Motor neuron (in vitro differentiated cells): ENCODE measurements around the gene AQP4. TPM values are rescaled to one million over a fixed set of nuclear protein-coding genes. Genes with fewer than 3 reads are reported as not detected.
A peak's percentile ranks its signal among the peaks of the same experiment; 100 is the strongest.

ENCODE experiments used
- ATAC-seq, 8 experiments: fragments of 200-7000 bp; cut with Tn5 transposase; replicated peaks in 6 of 8; 2 replicates each; pipeline ENCODE4 v1.8.0; 2021; ENCODE audit warnings: mild to moderate bottlenecking in 8 of 8, moderate library complexity in 8 of 8
- H3K27ac ChIP-seq, 2 donors: fragments of 250-450 bp; sonication (Bioruptor Pico); 2 replicates each; pipeline ENCODE4 v1.9.0; 2021; ENCODE audit warnings: antibody characterized with exemption in 2 of 2, mild to moderate bottlenecking in 2 of 2, moderate library complexity in 1 of 2
- H3K4me1 ChIP-seq, 2 donors: fragments of 250-450 bp; sonication (Bioruptor Pico); replicated peaks in 1 of 2; 2 replicates each; pipeline ENCODE4 v1.6.1; 2021; ENCODE audit warnings: antibody characterized with exemption in 2 of 2, mild to moderate bottlenecking in 2 of 2, moderate library complexity in 1 of 2
- H3K4me3 ChIP-seq, 5 donors: fragments of 250-450 bp; sonication (Bioruptor Pico); 2 replicates each; pipeline ENCODE4 v1.9.0; 2021; ENCODE audit warnings: antibody characterized with exemption in 5 of 5, mild to moderate bottlenecking in 5 of 5, moderate library complexity in 4 of 5
- WGBS, 10 experiments: fragments of 450-650 bp; shearing (Covaris generic); methylation state at CpG; one replicate each; pipeline ENCODE4 v1.0.0; 2022; 5-methylcytosine and 5-hydroxymethylcytosine counted together
- in situ Hi-C, 9 experiments: fragments of 400-800 bp; cut with MboI; loops; one replicate each; pipeline ENCODE4 v1.15.0; 2021; ENCODE audit warnings: low sequenced_read_pairs in 9 of 9, low pct_unique_long_range_greater_than_20kb in 2 of 9; ENCODE audit not compliant: unreplicated experiment in 9 of 9
- total RNA-seq, 8 experiments: library from RNA; unstranded; fragments of 300-600 nt; gene quantifications; 2 replicates each; pipeline versions ENCODE4 v1.2.3 to v1.2.4, GENCODE V29; 2022

AQP4 gene
- total RNA-seq, 8 experiments from 2014 or later = 0.05 to 63.2 (median 0.16) TPM; not detected in 2

DNA sequence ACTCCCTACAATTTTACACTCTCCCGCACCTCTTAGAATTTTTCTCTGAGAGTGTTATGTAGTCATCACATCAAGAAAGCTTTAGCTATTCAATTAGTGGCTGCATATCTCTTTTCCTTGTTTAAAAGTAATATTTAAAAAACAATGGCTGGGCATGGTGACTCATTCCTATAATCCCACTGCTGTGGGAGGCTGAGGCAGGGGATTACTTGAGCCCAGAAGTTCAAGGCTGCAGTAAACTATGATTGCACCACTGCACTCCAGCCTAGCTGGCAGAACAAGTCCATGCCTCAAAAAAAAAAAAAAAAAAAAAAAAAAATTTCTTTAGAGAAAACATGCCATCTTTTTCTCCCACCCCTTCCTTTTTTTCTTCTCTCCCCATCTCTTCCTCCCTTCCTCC is 44.3 kb downstream of the AQP4 start:
- no peak overlapping the region for H3K4me3 ChIP-seq
- no peaks in the 10 kb centered on the region for H3K4me1 ChIP-seq
- WGBS, 10 experiments = 17 to 100% (median 100%) methylated on average over 1 of the region's 1 CpG; no CpG with 5 or more reads in 5 of the 10 experiments
- in situ Hi-C loops = no loop called here
- no peak for ATAC-seq
- no peak overlapping the region for H3K27ac ChIP-seq

DNA sequence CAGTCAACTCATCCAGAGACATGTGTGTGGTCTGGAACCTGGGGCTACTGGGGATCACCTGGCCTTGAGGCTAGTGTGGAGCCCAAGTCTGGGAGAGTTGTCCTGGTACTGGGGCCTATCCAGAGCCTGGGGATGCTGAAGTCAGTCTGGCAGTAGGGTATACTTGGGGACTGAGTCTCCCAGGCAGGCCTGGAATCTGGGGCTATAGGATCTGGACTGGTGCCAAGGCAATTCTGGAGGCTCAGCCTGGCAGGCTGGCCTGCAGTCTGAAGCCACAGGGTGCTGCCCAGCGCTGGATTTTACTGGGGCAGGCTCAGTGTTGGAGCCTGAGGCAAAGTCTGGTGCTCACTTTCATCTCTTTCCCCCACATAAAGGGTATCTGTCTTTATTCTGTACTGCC is 46.5 kb downstream of the AQP4 start:
- ATAC-seq = no peak
- no peaks in the 10 kb centered on the region for H3K4me1 ChIP-seq
- WGBS, 10 experiments = 0 to 83% (median 20%) methylated on average over 1 of the region's 1 CpG; no CpG with 5 or more reads in 5 of the 10 experiments
- no peak overlapping the region for H3K4me3 ChIP-seq
- in situ Hi-C loops = no loop called here
- no peak overlapping the region for H3K27ac ChIP-seq

DNA sequence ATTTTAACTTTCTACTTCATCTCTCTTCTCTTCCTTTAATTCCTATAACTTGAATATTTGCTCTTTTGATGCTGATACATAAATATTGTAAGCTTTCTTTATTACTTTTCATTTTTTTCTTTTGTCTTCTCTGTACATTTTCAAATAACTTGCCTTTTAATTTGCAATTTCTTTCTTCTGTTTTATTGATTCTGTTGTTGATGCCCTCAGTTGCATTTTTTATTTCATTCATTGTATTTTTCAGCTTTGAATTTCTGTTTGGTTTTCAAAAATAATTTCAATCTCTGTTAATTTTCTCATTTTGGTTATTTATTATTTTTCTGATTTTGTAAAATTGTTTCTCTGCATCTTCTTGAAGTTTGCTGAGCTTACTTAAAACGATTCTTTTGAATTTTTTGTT is 47.0 kb downstream of the AQP4 start:
- Histone ChIP-seq H3K4me1 (no peaks in the 10 kb centered on the region), H3K4me3 (no peak overlapping the region), H3K27ac (no peak overlapping the region)
- no peak for ATAC-seq
- WGBS, 10 experiments = 0 to 70% (median 40%) methylated on average over 1 of the region's 1 CpG
- in situ Hi-C loops = no loop called here

DNA sequence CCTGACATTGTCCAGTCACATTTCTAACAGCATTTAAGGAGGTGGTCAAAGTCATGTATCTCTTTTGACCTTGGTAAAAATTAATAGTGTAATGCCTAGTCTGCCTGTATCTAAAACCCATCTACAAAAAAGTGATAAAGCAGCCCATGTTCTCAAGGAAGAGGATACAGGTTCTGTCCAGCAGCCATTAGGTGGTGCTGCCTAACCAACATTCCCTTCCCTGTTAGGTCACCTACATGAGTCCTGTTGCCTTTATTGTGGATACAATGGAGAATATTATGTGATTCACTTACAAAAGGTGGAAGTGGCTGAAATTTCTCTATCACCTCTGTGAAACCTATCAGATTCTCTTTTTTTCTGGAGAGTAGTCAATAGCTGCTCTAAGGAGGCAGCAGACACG is 52.5 kb downstream of the AQP4 start:
- in situ Hi-C loops = no loop called here

DNA sequence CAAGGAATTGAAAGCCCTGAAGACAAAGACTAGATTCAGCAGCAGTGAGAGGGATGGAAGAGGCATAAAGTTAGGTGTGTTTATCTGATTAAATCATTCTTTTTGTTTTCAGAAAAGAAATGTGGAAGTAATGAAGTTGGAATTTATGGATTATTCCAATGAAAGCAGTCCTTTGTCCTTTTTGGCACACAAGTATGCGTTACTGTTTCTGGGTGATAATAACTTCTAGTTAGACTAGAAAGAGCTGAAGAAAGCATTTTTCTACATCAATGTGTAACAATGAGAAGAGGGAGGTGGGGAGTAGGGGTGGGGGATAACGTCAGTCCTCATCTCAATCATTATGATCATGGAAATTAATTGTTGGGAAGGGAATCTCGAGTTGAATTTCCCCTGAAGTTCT is 53.0 kb downstream of the AQP4 start:
- in situ Hi-C loops = no loop called here
- 25 to 100% (median 77%) methylated on average over 1 to 3 of the region's 3 CpGs for WGBS, 10 experiments
- ATAC-seq = no peak
- Histone ChIP-seq H3K4me1 (no peaks in the 10 kb centered on the region), H3K4me3 (no peak overlapping the region), H3K27ac (no peak overlapping the region)

More for the DNA sequence above, 52.5 kb downstream of the AQP4 start:
- H3K27ac ChIP-seq = no peak overlapping the region
- WGBS, 10 experiments = 0 to 100% (median 30%) methylated on average over 1 of the region's 1 CpG; no CpG with 5 or more reads in 3 of the 10 experiments
- H3K4me1 ChIP-seq = no peaks in the 10 kb centered on the region
- no peak overlapping the region for H3K4me3 ChIP-seq
- ATAC-seq = peak in 7 of 8 experiments; percentile 33 to 91 (median 43)

DNA sequence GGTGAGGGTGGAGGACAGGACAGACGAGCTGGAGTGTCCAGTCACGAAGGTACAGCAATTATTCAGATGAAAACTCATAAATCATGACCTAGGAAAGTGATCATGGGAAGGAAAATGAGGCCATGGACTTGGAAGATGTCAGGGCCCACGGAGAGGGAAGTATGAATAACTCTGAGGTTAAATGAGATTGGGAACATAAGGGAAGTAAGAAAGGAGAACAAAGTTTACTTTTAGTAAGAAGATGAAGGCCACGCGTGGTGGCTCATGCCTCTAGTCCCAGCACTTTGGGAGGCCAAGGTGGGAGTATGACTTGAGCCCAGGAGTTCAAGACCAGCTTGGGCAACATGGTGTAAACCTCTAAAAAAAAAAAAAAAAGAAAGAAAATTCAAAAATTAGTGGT is 56.2 kb downstream of the AQP4 start:
- in situ Hi-C loops = no loop called here
- no peak for ATAC-seq
- Histone ChIP-seq H3K4me3 (no peak overlapping the region), H3K4me1 (no peaks in the 10 kb centered on the region), H3K27ac (no peak overlapping the region)
- 5 to 100% (median 77%) methylated on average over 1 to 5 of the region's 5 CpGs for WGBS, 10 experiments

DNA sequence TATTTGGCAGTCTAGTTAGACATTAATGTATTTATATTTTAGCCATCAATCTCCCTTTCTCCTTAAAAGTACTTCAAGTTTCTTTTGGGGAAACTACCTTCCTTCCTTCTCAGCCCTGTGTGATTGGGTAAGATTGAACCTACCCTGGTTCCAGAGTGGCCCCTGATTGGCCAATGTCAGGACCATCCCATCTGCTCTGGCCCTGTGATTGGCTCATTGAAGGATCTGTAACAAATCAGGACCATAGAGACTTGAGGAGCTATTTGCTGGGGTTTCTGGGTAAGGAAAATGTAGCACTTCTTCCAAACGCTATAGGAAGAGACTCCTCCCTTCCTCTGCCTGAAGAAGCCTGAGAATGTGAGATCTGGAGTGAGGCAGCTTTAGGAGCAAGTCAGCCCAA is 59.3 kb downstream of the AQP4 start:
- no peak overlapping the region for H3K4me3 ChIP-seq
- in situ Hi-C loops = no loop called here
- ATAC-seq = peak in 3 of 8 experiments; percentile 21 to 82 (median 39)
- WGBS, 10 experiments = 0 to 75% (median 71%) methylated on average over 1 of the region's 1 CpG; no CpG with 5 or more reads in 6 of the 10 experiments
- no peaks in the 10 kb centered on the region for H3K4me1 ChIP-seq
- H3K27ac ChIP-seq = no peak overlapping the region

DNA sequence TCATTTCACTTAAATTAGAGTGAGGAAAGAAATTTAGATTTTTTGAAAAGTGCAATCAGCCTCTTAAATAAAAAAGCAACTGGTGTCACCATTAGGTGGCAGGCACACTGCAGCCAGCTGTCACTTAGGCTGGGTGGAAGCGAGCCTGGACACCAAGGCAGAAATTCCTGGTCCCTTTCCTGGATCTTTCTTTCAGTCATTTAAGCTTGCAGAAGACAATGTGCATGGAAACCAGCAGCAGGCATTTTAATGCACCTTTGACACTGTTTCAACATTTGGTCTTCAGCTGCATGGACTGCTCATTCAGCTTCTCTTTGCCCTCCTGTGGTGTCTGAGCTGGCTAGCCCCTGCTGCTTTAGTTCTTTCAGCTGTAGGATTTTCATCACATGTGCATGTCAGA is 61.0 kb downstream of the AQP4 start:
- in situ Hi-C loops = no loop called here
- Histone ChIP-seq H3K4me1 (no peaks in the 10 kb centered on the region), H3K4me3 (no peak overlapping the region), H3K27ac (no peak overlapping the region)
- WGBS, 10 experiments = 0 to 80% (median 22%) methylated on average over 1 of the region's 1 CpG; no CpG with 5 or more reads in 5 of the 10 experiments
- peak in 5 of 8 experiments; percentile 16 to 72 (median 34) for ATAC-seq

DNA sequence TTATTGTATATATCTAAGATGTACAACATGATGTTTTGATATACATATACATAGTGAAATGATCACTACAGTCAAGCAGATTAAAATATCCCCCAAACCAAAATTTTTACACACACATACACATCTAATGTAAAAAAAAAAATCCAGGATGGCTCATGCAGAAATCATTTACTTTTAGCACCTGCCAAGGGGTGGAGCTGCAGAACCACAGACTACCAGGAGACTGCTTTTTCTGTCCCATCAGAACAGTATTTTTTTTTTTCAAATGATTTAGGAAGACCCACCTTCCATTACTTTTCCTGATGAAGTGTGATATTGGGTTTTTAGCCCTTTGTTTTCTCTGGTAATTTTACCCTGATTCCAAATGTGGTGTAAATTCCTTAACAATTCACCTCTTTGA is 61.9 kb downstream of the AQP4 start:
- no peak overlapping the region for H3K4me3 ChIP-seq
- ATAC-seq = no peak
- in situ Hi-C loops = no loop called here
- no peaks in the 10 kb centered on the region for H3K4me1 ChIP-seq
- H3K27ac ChIP-seq = no peak overlapping the region

DNA sequence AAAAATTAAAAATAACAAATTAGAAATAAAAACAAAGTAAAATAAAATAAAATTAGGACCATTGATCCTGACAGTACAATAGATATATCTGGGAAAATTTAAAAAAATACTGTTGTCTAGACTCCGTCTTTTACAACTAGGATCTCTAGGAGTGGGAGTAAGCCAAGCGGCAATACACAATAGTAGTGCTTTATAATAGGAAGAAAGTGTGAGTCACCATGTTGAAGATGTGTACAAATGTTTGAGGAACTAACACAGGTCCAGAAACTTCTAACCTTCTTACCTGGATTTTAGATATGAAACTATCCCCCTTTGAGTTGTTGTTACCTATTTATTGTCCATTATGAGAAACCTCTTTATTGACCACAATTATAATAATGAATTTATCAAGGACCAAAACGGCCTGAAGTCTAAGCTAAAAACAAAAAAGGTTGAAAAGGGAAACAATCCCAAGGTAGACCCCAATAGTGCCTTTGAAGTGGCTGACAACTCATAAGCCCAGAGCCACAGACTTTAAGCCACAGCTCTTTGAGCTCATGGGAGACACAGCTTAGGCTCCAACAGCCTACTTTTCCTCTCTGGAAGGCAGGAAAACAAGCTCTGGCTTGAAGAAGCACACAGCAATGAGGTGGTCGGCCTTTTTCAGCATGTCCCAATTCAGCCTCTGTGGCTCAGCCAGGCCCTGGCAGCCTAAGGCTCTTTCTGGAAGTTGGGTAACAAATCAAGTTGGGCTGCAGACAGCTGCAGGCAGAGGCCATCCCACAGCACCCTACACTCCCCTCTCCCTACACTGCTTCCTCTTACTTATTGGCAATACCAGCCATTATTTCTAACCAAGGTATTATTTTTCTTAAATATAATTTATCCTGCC is 62.9 kb downstream of the AQP4 start:
- in situ Hi-C loops = no loop called here
- WGBS, 10 experiments = 0 to 100% (median 68%) methylated on average over 1 to 4 of the region's 4 CpGs; no CpG with 5 or more reads in 1 of the 10 experiments
- ATAC-seq = no peak
- H3K27ac ChIP-seq = no peak overlapping the region
- H3K4me1 ChIP-seq = no peaks in the 10 kb centered on the region
- H3K4me3 ChIP-seq = no peak overlapping the region
